ENCODE data around the gene CUBN. TPM values are rescaled to one million over a fixed set of nuclear protein-coding genes. Genes with fewer than 3 reads are reported as not detected.
"Not testable (repeated sequence)": the region's sequence is repeated elsewhere in the genome, so short reads cannot be mapped to it uniquely, and the experiment has no call there.

CUBN gene
- total RNA-seq, 1 donor from 2014 or later, result 2.5 TPM

DNA sequence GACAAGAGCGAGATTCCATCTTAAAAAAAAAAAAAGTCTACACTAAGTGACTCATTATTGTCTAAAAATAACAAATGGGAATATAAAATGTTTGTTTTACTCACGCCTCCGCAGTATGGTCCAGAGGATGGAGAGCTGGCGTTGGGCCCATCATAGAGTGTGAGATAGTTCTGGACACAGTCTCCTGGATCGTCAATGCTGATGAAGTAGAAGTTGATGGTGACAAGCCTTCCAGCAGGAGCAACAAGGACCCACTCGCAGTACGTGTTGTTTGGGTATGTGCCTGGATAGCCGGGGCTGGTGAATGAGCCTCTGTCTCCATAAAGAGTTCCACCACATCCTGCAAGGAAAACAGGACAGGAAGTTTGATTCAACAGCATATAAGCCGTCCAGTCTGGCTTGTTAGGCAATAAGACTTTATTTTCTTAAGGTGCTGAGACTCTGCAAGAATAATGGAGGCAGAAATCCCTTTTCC is 300.9 kb downstream of the CUBN start:
- POLR2A ChIA-PET, result interaction anchor here (1.6 kb wide), 1 partner anchor 11 kb away, joined by 5 read pairs; the partner anchor contains the start of gene RSU1
- no peak overlapping the region for H3K4me3 Mint-ChIP-seq

GRCh38 chr10:16828114-16828568 is 301.5 kb downstream of the CUBN start:
- POLR2A ChIA-PET, result interaction anchor here (1.6 kb wide), 1 partner anchor 11 kb away, joined by 5 read pairs; the partner anchor contains the start of gene RSU1
- no peak overlapping the region for H3K27ac Mint-ChIP-seq

More for the DNA sequence above, 300.9 kb downstream of the CUBN start:
- CTCF ChIA-PET, result interaction anchor here (1.2 to 1.6 kb wide), 4 partner anchors 13 to 428 kb away, joined by 3 to 9 read pairs (median 4); no protein-coding TSS in a partner anchor
- H3K4me1 Mint-ChIP-seq, result peaks cover 6% of the 10 kb centered on the region
- TF ChIP-seq, protein P1, sequence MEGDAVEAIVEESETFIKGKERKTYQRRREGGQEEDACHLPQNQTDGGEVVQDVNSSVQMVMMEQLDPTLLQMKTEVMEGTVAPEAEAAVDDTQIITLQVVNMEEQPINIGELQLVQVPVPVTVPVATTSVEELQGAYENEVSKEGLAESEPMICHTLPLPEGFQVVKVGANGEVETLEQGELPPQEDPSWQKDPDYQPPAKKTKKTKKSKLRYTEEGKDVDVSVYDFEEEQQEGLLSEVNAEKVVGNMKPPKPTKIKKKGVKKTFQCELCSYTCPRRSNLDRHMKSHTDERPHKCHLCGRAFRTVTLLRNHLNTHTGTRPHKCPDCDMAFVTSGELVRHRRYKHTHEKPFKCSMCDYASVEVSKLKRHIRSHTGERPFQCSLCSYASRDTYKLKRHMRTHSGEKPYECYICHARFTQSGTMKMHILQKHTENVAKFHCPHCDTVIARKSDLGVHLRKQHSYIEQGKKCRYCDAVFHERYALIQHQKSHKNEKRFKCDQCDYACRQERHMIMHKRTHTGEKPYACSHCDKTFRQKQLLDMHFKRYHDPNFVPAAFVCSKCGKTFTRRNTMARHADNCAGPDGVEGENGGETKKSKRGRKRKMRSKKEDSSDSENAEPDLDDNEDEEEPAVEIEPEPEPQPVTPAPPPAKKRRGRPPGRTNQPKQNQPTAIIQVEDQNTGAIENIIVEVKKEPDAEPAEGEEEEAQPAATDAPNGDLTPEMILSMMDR (IDR thresholded peaks at IDR 0.05), result no peak
- ATAC-seq (ENCODE audit: low read depth) (no peak), DNase-seq (no peak)
- intact Hi-C loops (cut with micrococcal nuclease), result loop anchor here (1.0 to 10.0 kb wide), 7 partner anchors 11 to 1409 kb away; partner anchors contain the start of gene RSU1
- no peak overlapping the region for H3K27ac Mint-ChIP-seq
- H3K27me3 Mint-ChIP-seq, result no peaks in the 10 kb centered on the region
- H3K9me3 Mint-ChIP-seq, result no peaks in the 10 kb centered on the region
- H3K36me3 Mint-ChIP-seq (ENCODE audit: low read depth), result no peaks in the 10 kb centered on the region

DNA sequence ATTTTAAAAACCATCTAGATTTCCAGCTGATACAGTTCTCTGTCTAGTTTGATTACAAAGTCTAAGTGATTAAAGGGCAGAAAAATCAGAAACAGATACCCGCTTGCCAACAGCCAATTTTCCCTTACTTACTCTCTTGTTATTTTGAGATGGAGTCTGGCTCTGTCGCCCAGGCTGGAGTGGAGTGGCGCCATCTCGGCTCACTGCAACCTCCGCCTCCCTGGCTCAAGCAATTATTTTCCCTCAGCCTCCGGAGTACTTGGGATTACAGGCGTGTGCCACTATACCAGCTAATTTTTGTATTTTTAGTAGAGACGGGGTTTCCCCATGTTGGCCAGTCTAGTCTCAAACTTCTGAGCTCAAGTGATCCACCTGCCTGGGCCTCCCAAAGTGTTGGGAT is 302.1 kb downstream of the CUBN start:
- H3K9me3 Mint-ChIP-seq; DNase-seq; ATAC-seq (ENCODE audit: low read depth); H3K4me3 Mint-ChIP-seq; H3K27me3 Mint-ChIP-seq; H3K27ac Mint-ChIP-seq; H3K36me3 Mint-ChIP-seq (ENCODE audit: low read depth); H3K4me1 Mint-ChIP-seq: not testable (repeated sequence)
- intact Hi-C loops (cut with micrococcal nuclease), result loop anchor here (5.0 to 10.0 kb wide), 2 partner anchors 777 to 1410 kb away; no protein-coding TSS in a partner anchor
- CTCF ChIA-PET, result interaction anchor here (0.6 to 1.7 kb wide), 5 partner anchors 10 to 414 kb away, joined by 3 to 5 read pairs (median 3); partner anchors contain the start of gene RSU1
- POLR2A ChIA-PET, result interaction anchor here (1.6 kb wide), 1 partner anchor 10 kb away, joined by 5 read pairs; the partner anchor contains the start of gene RSU1

More at GRCh38 chr10:16828114-16828568, 301.5 kb downstream of the CUBN start:
- peak; percentile 86 for ATAC-seq (ENCODE audit: low read depth)
- Mint-ChIP-seq H3K4me1 (peaks cover 6% of the 10 kb centered on the region), H3K9me3 (peaks cover 3% of the 10 kb centered on the region), H3K36me3 (ENCODE audit: low read depth) (peaks cover 5% of the 10 kb centered on the region), H3K27me3 (no peaks in the 10 kb centered on the region), H3K4me3 (no peak overlapping the region)
- CTCF ChIA-PET, result interaction anchor here (0.6 to 1.7 kb wide), 6 partner anchors 11 to 429 kb away, joined by 3 to 9 read pairs (median 4); partner anchors contain the start of gene RSU1
- DNase-seq, result peak; percentile 16
- TF ChIP-seq, protein P1 (IDR thresholded peaks at IDR 0.05), result no peak
- intact Hi-C loops (cut with micrococcal nuclease), result loop anchor here (1.0 to 10.0 kb wide), 7 partner anchors 11 to 1409 kb away; partner anchors contain the start of gene RSU1

DNA sequence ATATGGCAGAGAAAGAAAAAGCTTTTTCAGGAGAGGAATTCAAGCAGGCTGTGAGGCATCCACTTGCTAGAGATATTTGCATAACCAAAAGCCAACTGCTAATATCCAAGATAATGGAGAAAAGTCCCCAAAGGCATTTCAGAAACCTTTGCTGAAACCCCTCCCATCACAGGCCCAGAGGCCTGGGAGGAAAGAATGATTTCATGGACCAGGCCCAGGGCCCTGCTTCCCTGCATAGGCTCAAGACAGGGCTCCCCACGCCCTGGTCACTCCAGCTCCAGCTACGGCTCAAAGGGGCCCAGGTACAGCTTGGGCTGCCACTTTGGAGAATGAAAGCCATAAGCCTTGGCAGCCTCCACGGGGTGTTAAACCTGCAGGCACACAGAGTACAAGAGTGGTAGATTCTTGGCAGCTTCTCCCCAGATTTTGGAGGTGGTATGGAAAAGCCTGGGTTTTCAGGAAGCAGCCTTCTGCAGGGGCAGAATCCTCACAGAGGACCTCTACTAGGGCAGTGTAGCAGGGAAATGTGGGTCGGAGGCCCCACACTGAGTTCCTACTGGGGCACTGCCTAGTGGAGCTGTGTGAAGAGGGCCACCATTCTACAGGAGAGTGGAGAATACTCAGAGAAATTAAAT is 306.8 kb downstream of the CUBN start:
- TF ChIP-seq, protein P1 (IDR thresholded peaks at IDR 0.05), result no peak
- Mint-ChIP-seq H3K27me3 (no peaks in the 10 kb centered on the region), H3K27ac (no peak overlapping the region), H3K4me1 (peaks cover 5% of the 10 kb centered on the region), H3K36me3 (ENCODE audit: low read depth) (peaks cover 12% of the 10 kb centered on the region), H3K4me3 (no peak overlapping the region), H3K9me3 (peaks cover 16% of the 10 kb centered on the region)
- ChIA-PET POLR2A (no interaction called here), CTCF (no interaction called here)
- ATAC-seq (ENCODE audit: low read depth) (no peak), DNase-seq (no peak)
- intact Hi-C loops (cut with micrococcal nuclease), result loop anchor here (10.0 kb wide), 1 partner anchor 782 kb away; no protein-coding TSS in a partner anchor

DNA sequence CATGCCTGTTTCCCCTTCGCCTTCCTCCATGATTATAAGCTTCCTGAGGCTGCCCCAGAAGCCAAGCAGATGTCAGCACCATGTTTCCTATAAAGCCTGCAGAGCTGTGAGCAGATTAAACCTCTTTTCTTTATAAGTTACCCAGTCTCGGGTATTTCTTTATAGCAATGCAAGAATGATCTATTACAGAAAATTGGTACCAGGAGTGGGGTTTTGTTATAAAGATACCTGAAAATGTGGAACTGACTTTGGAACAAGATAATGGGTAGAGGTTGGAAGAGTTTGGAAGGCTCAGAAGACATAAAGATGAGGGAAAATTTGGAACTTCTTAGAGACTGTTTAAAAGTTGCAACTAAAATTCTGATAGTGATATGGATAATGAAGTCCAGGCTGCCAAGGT is 307.6 kb downstream of the CUBN start:
- no peaks in the 10 kb centered on the region for H3K27me3 Mint-ChIP-seq
- peaks cover 7% of the 10 kb centered on the region for H3K4me1 Mint-ChIP-seq
- peaks cover 19% of the 10 kb centered on the region for H3K36me3 Mint-ChIP-seq (ENCODE audit: low read depth)
- H3K27ac Mint-ChIP-seq, result no peak overlapping the region
- TF ChIP-seq, protein P1 (IDR thresholded peaks at IDR 0.05), result no peak
- intact Hi-C loops (cut with micrococcal nuclease), result loop anchor here (10.0 kb wide), 1 partner anchor 783 kb away; no protein-coding TSS in a partner anchor
- no peak for ATAC-seq (ENCODE audit: low read depth)
- peaks cover 16% of the 10 kb centered on the region for H3K9me3 Mint-ChIP-seq
- H3K4me3 Mint-ChIP-seq, result no peak overlapping the region
- POLR2A ChIA-PET, result no interaction called here
- CTCF ChIA-PET, result no interaction called here
- no peak for DNase-seq

Measured in activated B cell treated with CpG ODN at 0.5 μM for 24 hours (primary cell).